ENCODE results near the gene KRTAP20-1. TPM values are rescaled to one million over a fixed set of nuclear protein-coding genes. Genes with fewer than 3 reads are reported as not detected.

The KRTAP20-1 gene
- total RNA-seq, 1 donor from 2014 or later: not detected

GRCh38 chr21:30646904-30647414 is 30.7 kb downstream of the KRTAP20-1 start:
- DNase-seq (ENCODE audit: low read depth): no peak

- DNase-seq (ENCODE audit: low read depth): no peak
Measured at GRCh38 chr21:30652891-30653290, 36.7 kb downstream of the KRTAP20-1 start.

Other genes starting within 250 kb of the KRTAP20-1 start
- gene KRTAP13-2, start 244.2 kb upstream of the KRTAP20-1 start, total RNA-seq: not detected in 2 replicates
- gene KRTAP13-1, start 220.4 kb upstream of the KRTAP20-1 start, total RNA-seq: not detected in 2 replicates
- not detected in 2 replicates for gene KRTAP13-3, start 190.5 kb upstream of the KRTAP20-1 start, total RNA-seq
- not detected in 2 replicates for gene KRTAP13-4, start 186.2 kb upstream of the KRTAP20-1 start, total RNA-seq
- not detected in 2 replicates for gene KRTAP15-1, start 176.2 kb upstream of the KRTAP20-1 start, total RNA-seq
- gene KRTAP19-1, start 136.1 kb upstream of the KRTAP20-1 start, total RNA-seq: not detected in 2 replicates
- not detected in 2 replicates for gene KRTAP19-2, start 129.0 kb upstream of the KRTAP20-1 start, total RNA-seq
- not detected in 2 replicates for gene KRTAP19-3, start 124.4 kb upstream of the KRTAP20-1 start, total RNA-seq
- gene KRTAP19-4, start 119.3 kb upstream of the KRTAP20-1 start, total RNA-seq: not detected in 2 replicates
- gene KRTAP19-5, start 114.3 kb upstream of the KRTAP20-1 start, total RNA-seq: not detected in 2 replicates
- not detected in 2 replicates for gene KRTAP19-6, start 74.6 kb upstream of the KRTAP20-1 start, total RNA-seq
- gene KRTAP19-7, start 55.1 kb upstream of the KRTAP20-1 start, total RNA-seq: not detected in 2 replicates
- gene KRTAP22-2, start 26.0 kb upstream of the KRTAP20-1 start, total RNA-seq: not detected in 2 replicates
- gene KRTAP6-3, start 24.0 kb upstream of the KRTAP20-1 start, total RNA-seq: not detected in 2 replicates
- not detected in 2 replicates for gene KRTAP6-2, start 17.5 kb upstream of the KRTAP20-1 start, total RNA-seq
- gene KRTAP22-1, start 15.3 kb upstream of the KRTAP20-1 start, total RNA-seq: not detected in 2 replicates
- not detected in 2 replicates for gene KRTAP6-1, start 2.5 kb upstream of the KRTAP20-1 start, total RNA-seq
- not detected in 2 replicates for gene KRTAP20-4, start 4.2 kb downstream of the KRTAP20-1 start, total RNA-seq
- not detected in 2 replicates for gene KRTAP20-2, start 18.8 kb downstream of the KRTAP20-1 start, total RNA-seq
- not detected in 2 replicates for gene KRTAP20-3, start 26.4 kb downstream of the KRTAP20-1 start, total RNA-seq
- not detected in 2 replicates for gene KRTAP21-3, start 102.4 kb downstream of the KRTAP20-1 start, total RNA-seq
- not detected in 2 replicates for gene KRTAP21-2, start 130.8 kb downstream of the KRTAP20-1 start, total RNA-seq
- gene KRTAP21-1, start 139.0 kb downstream of the KRTAP20-1 start, total RNA-seq: not detected in 2 replicates
- not detected in 2 replicates for gene KRTAP8-1, start 196.8 kb downstream of the KRTAP20-1 start, total RNA-seq
- gene KRTAP7-1, start 213.3 kb downstream of the KRTAP20-1 start, total RNA-seq: not detected in 2 replicates

Data from renal cortical epithelial cell (primary cell).